Loucy (cell line): ENCODE data around the gene C1QTNF4.

Source experiments
- H2AFZ ChIP-seq: fragments of 200-600 bp; sonication (generic); 2 replicates; pipeline ENCODE4 v1.6.0; 2016; ENCODE audit warnings: antibody characterized with exemption, mild to moderate bottlenecking, low read length, moderate library complexity
- H3F3A ChIP-seq: fragments of 200-600 bp; 2 replicates; pipeline ENCODE4 v1.6.0; 2016; ENCODE audit warnings: antibody characterized with exemption, low read depth, mild to moderate bottlenecking
- H3K27me3 ChIP-seq: fragments of 200-600 bp; sonication (generic); 2 replicates; pipeline ENCODE4 v1.6.1; 2014; ENCODE audit warnings: low read length, mild to moderate bottlenecking; ENCODE audit not compliant: insufficient read depth, poor library complexity, severe bottlenecking
- H3K36me3 ChIP-seq: fragments of 200-600 bp; sonication (generic); 2 replicates; pipeline ENCODE4 v1.6.1; 2016; ENCODE audit warnings: low read length; ENCODE audit not compliant: insufficient read depth
- H3K4me1 ChIP-seq: fragments of 200-600 bp; sonication (generic); 2 replicates; pipeline ENCODE4 v1.5.1; 2014; ENCODE audit warnings: low read length, mild to moderate bottlenecking; ENCODE audit not compliant: insufficient read depth, poor library complexity, severe bottlenecking
- H3K4me2 ChIP-seq: fragments of 200-600 bp; sonication (generic); 2 replicates; pipeline ENCODE4 v1.6.0; 2014; ENCODE audit warnings: antibody characterized with exemption, low read length, low read depth, mild to moderate bottlenecking; ENCODE audit not compliant: poor library complexity, severe bottlenecking
- H3K4me3 ChIP-seq: fragments of 200-600 bp; sonication (generic); 2 replicates; pipeline ENCODE4 v1.5.1; 2014; ENCODE audit warnings: low read length, mild to moderate bottlenecking, mixed read lengths; ENCODE audit not compliant: poor library complexity, severe bottlenecking
- H3K79me2 ChIP-seq: fragments of 200-600 bp; sonication (generic); 2 replicates; pipeline ENCODE4 v1.6.1; 2014; ENCODE audit warnings: low read length; ENCODE audit not compliant: insufficient read depth
- H3K9ac ChIP-seq: fragments of 200-600 bp; sonication (generic); 2 replicates; pipeline ENCODE4 v1.6.0; 2014; ENCODE audit warnings: mild to moderate bottlenecking, low read depth, low read length, moderate library complexity; ENCODE audit not compliant: poor library complexity, severe bottlenecking
- H3K9me2 ChIP-seq: fragments of 200-600 bp; sonication (generic); replicated peaks from 2 replicates; pipeline ENCODE4 v1.6.1; 2016; ENCODE audit warnings: low read depth, low read length, mixed read lengths
- H3K9me3 ChIP-seq: fragments of 200-600 bp; sonication (generic); 2 replicates; pipeline ENCODE4 v1.6.1; 2014; ENCODE audit warnings: mild to moderate bottlenecking, antibody characterized with exemption, low read length, low read depth; ENCODE audit not compliant: insufficient read depth
- H4K20me1 ChIP-seq: fragments of 200-600 bp; sonication (generic); 2 replicates; pipeline ENCODE4 v1.6.0; 2014; ENCODE audit warnings: antibody characterized with exemption, low read length, mild to moderate bottlenecking; ENCODE audit not compliant: insufficient read depth, poor library complexity, severe bottlenecking
- CTCF ChIP-seq: fragments of 200-600 bp; sonication (generic); conservative IDR thresholded peaks from 2 replicates; pipeline ENCODE4 v1.5.1; 2014; ENCODE audit warnings: mild to moderate bottlenecking, antibody characterized with exemption, low read length
- EZH2phosphoT487 ChIP-seq: fragments of 200-600 bp; IDR thresholded peaks from 2 replicates; pipeline ENCODE4 v1.6.1; 2018; ENCODE audit warnings: antibody characterized with exemption, mild to moderate bottlenecking, moderate library complexity, borderline replicate concordance

The C1QTNF4 gene

GRCh38 chr11:47570651-47571356 lies 23.4 kb downstream of the C1QTNF4 start:
- Histone ChIP-seq H3F3A (no peaks in the 10 kb centered on the region), H3K9ac (no peak overlapping the region), H3K27me3 (no peaks in the 10 kb centered on the region), H3K36me3 (peaks cover 34% of the 10 kb centered on the region; the same call in 1 of the 2 replicates), H3K9me2 (no peaks in the 10 kb centered on the region), H3K4me3 (no peak overlapping the region), H3K4me1 (peaks cover 26% of the 10 kb centered on the region), H4K20me1 (peaks cover 11% of the 10 kb centered on the region), H2AFZ (no peak overlapping the region), H3K4me2 (peak overlapping the region; percentile 47), H3K79me2 (peaks cover 79% of the 10 kb centered on the region), H3K9me3 (no peaks in the 10 kb centered on the region)
- TF ChIP-seq CTCF (no peak), EZH2phosphoT487 (no peak)

- Histone ChIP-seq H3K9me3 (no peaks in the 10 kb centered on the region), H3K9ac (no peak overlapping the region), H3F3A (no peaks in the 10 kb centered on the region), H3K79me2 (peaks cover 84% of the 10 kb centered on the region), H3K27me3 (no peaks in the 10 kb centered on the region), H3K9me2 (no peaks in the 10 kb centered on the region), H2AFZ (no peak overlapping the region), H3K4me2 (peak overlapping the region; percentile 47), H3K4me1 (peaks cover 29% of the 10 kb centered on the region), H3K4me3 (no peak overlapping the region), H3K36me3 (peaks cover 34% of the 10 kb centered on the region; the same call in 1 of the 2 replicates), H4K20me1 (peaks cover 11% of the 10 kb centered on the region)
- no peak for TF ChIP-seq EZH2phosphoT487
- TF ChIP-seq CTCF, result no peak
Measured at GRCh38 chr11:47569646-47570045, 24.6 kb downstream of the C1QTNF4 start.

GRCh38 chr11:47566149-47566698 lies 28.0 kb downstream of the C1QTNF4 start:
- H3K79me2 ChIP-seq, result peaks cover 67% of the 10 kb centered on the region
- TF ChIP-seq EZH2phosphoT487, result no peak
- TF ChIP-seq CTCF, result no peak
- no peaks in the 10 kb centered on the region for H3K9me3 ChIP-seq
- peak overlapping the region; percentile 99 for H3K9ac ChIP-seq
- H3K9me2 ChIP-seq, result no peaks in the 10 kb centered on the region
- peak overlapping the region; percentile 90 for H3K4me2 ChIP-seq
- H3F3A ChIP-seq, result no peaks in the 10 kb centered on the region
- peaks cover 4% of the 10 kb centered on the region for H4K20me1 ChIP-seq
- peaks cover 7% of the 10 kb centered on the region; the same call in 1 of the 2 replicates for H3K36me3 ChIP-seq
- peak overlapping the region; percentile 100 for H3K4me3 ChIP-seq
- H3K4me1 ChIP-seq, result peaks cover 29% of the 10 kb centered on the region
- no peaks in the 10 kb centered on the region for H3K27me3 ChIP-seq
- H2AFZ ChIP-seq, result peak overlapping the region; percentile 84
